HepG2 (cell line): ENCODE results near the gene MYOM1. TPM values are rescaled to one million over a fixed set of nuclear protein-coding genes. Genes with fewer than 3 reads are reported as not detected.

Experiments
- ARID5B ChIP-seq: IDR thresholded peaks from 2 replicates; pipeline ENCODE4 v1.4.0; 2020; ENCODE audit warnings: mild to moderate bottlenecking, missing genetic modification reagents
- BRD4 ChIP-seq: sonication (generic); formaldehyde crosslinking; IDR thresholded peaks from 2 replicates; pipeline ENCODE4 v1.4.0; 2020; ENCODE audit warnings: missing genetic modification reagents
- EZH2 ChIP-seq: conservative IDR thresholded peaks from 2 replicates; pipeline ENCODE4 v1.6.1; 2012; ENCODE audit warnings: mild to moderate bottlenecking, low read depth, low read length, moderate library complexity
- HNF4G ChIP-seq, 2 experiments: sonication (generic) in 1 of 2; formaldehyde crosslinking in 1 of 2; IDR thresholded peaks; 2 replicates each; pipeline versions ENCODE4 v1.4.0 to v1.6.1; 2011 to 2020; ENCODE audit warnings: borderline replicate concordance in 2 of 2, low read depth in 2 of 2, mild to moderate bottlenecking in 2 of 2, low read length in 1 of 2, missing genetic modification reagents in 1 of 2, moderate library complexity in 1 of 2
- LCORL ChIP-seq, 2 experiments: fragments of 450-650 bp in 1 of 2; sonication (generic) in 1 of 2; formaldehyde crosslinking in 1 of 2; IDR thresholded peaks; 2 replicates each; pipeline versions ENCODE4 v1.5.0 to v1.6.1; 2017 to 2020; ENCODE audit warnings: antibody characterized with exemption in 1 of 2, missing genetic modification reagents in 1 of 2
- MIER3 ChIP-seq: IDR thresholded peaks from 2 replicates; pipeline ENCODE4 v1.6.1; 2016; ENCODE audit warnings: missing compliant biosample characterization, borderline replicate concordance
- NCOR1 ChIP-seq: fragments of 200-600 bp; sonication (generic); IDR thresholded peaks from 2 replicates; pipeline ENCODE4 v1.7.0; 2017; ENCODE audit warnings: antibody characterized with exemption, low read length, borderline replicate concordance
- NR2F6 ChIP-seq, 2 experiments: IDR thresholded peaks; 2 replicates each; pipeline ENCODE4 v1.6.1; 2016; ENCODE audit warnings: antibody characterized with exemption in 1 of 2, mild to moderate bottlenecking in 1 of 2
- SRF ChIP-seq: IDR thresholded peaks from 2 replicates; pipeline ENCODE4 v1.6.1; 2011; ENCODE audit warnings: mild to moderate bottlenecking, low read depth, low read length, moderate library complexity
- U2AF1 ChIP-seq: fragments of 200-400 bp; formaldehyde crosslinking; optimal IDR thresholded peaks from 2 replicates; pipeline ENCODE3; 2017; ENCODE audit warnings: mild to moderate bottlenecking, low read depth, low read length
- ZBTB20 ChIP-seq: sonication (generic); formaldehyde crosslinking; IDR thresholded peaks from 2 replicates; pipeline ENCODE4 v1.8.1; 2023; ENCODE audit warnings: missing genetic modification reagents, low read depth, mild to moderate bottlenecking, borderline replicate concordance
- ZNF280D ChIP-seq: sonication (generic); formaldehyde crosslinking; IDR thresholded peaks from 2 replicates; pipeline ENCODE4 v1.5.1; 2020; ENCODE audit warnings: mild to moderate bottlenecking, missing genetic modification reagents
- ZNF609 ChIP-seq: sonication (generic); formaldehyde crosslinking; IDR thresholded peaks from 2 replicates; pipeline ENCODE4 v1.4.0; 2020; ENCODE audit warnings: mild to moderate bottlenecking, missing genetic modification reagents, borderline replicate concordance
- polyA plus RNA-seq, 8 experiments: library from polyadenylated mRNA; depleted of rRNA in 3 of 8; stranded (reverse) in 7 of 8; unstranded in 1 of 8; fragments of >200 nt; fragmentation: Illumina TruSeq in 4 of 8; extraction: Trizol in 4 of 8; gene quantifications; 2 replicates each; pipeline versions ENCODE4 v1.2.1 to v1.2.3, GENCODE V29; 2011 to 2016; ENCODE audit warnings: low read depth in 4 of 8, missing spikeins in 1 of 8, mixed read lengths in 1 of 8; ENCODE audit not compliant: insufficient read depth in 1 of 8
- total RNA-seq, 5 experiments: library from RNA; depleted of rRNA; stranded (reverse); fragments of >200 nt; fragmentation: Illumina TruSeq; extraction: Trizol; gene quantifications; 2 replicates each; pipeline ENCODE4 v1.2.3, GENCODE V29; 2016; ENCODE audit warnings: low read depth in 1 of 5

Gene MYOM1
- total and polyA plus RNA-seq, 2 of the 13 experiments (the other 11 are each of a cell fraction or from before 2014, with no cell fraction given): 0.46 to 0.98 TPM

DNA sequence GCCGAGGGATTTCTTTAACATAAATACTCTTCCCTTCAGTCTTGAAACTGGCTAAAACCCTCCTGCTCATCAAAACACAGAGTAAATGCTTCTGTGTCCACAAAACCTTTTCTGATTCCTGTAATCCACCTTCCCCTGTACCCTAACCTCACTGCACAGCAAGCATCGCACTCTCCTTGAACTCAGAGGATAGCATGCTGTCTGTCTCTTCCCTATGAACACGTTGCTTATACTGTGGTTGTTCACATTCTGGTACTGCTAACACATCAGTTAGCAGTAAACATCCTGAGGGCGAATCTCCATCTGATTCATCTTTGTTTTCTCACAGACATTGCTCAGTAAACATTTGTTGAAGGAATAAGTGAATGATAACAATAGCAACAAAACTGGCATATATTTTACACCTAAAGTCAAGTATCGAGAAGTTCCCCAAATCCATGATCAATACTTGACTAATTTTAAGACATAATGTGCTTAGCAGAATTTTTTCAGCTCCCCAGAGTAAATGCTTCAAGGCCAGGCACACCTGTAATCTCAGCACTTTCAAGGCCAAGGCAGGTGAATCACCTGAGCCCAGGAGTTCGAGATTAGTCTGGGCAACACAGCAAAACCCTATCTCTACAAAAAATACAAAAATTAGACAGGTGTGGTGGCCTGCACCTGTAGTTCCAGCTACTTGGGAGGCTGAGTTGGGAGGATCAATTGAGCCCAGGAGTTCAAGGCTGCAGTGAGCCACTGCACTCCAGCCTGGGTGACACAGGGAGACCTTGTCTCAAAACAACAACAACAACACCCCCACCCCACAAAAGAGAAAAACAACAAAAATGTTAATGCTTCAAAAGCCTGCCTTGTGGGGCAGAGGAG, 161.2 kb downstream of the MYOM1 start (continued):
- TF ChIP-seq ZNF609 (CRISPR knock-in tag) (peak; percentile 82; the same call in 1 of the 2 replicates), U2AF1 (no peak), BRD4 (CRISPR knock-in tag) (no peak), HNF4G (IDR thresholded peaks at IDR 0.05; ENCODE audit: borderline replicate concordance, low read depth, low read length) (no peak), HNF4G (CRISPR knock-in tag; IDR thresholded peaks at IDR 0.05; ENCODE audit: borderline replicate concordance, low read depth) (peak; percentile 27; the same call in 1 of the 2 replicates), NR2F6 (IDR thresholded peaks at IDR 0.05) (peak; percentile 5; the same call in 1 of the 2 replicates), NR2F6 (CRISPR knock-in tag; IDR thresholded peaks at IDR 0.05) (peak; percentile 78), MIER3 (CRISPR knock-in tag) (peak; percentile 92; the same call in 1 of the 2 replicates), EZH2 (no peak), LCORL (IDR thresholded peaks at IDR 0.05) (no peak), LCORL (CRISPR knock-in tag; IDR thresholded peaks at IDR 0.05) (peak; percentile 29; the same call in 1 of the 2 replicates), SRF (no peak), ARID5B (CRISPR knock-in tag) (peak; percentile 91), NCOR1 (peak; percentile 12; the same call in 1 of the 2 replicates), ZNF280D (CRISPR knock-in tag) (peak; percentile 95), ZBTB20 (CRISPR knock-in tag) (peak; percentile 43; the same call in 1 of the 2 replicates)
